Inflammatory macrophage (primary cell): ENCODE results near the gene RAB3GAP1.
A peak's percentile ranks its signal among the peaks of the same experiment; 100 is the strongest.
"Not testable (repeated sequence)": the region's sequence is repeated elsewhere in the genome, so short reads cannot be mapped to it uniquely, and the experiment has no call there.

Experiments
- DNase-seq, 2 donors: peaks; one replicate each; pipeline ENCODE4 v3.0.0-alpha.2; 2020 to 2022
- total RNA-seq, 18 experiments: gene quantifications; one replicate each; lab custom pipeline; 2026; ENCODE audit warnings: mixed read lengths in 6 of 18, inconsistent platforms in 2 of 18; lab: John Stamatoyannopoulos, UW

The RAB3GAP1 gene
- 90.5 to 135 (median 108) reads per million in 18 experiments for total RNA-seq

GRCh38 chr2:135052042-135052876 is at the start of gene RAB3GAP1:
TSS of gene RAB3GAP1 (plus strand) at chr2:135052292. CDS start at chr2:135052308, 16 bp downstream.
- DNase-seq = peak; percentile 84 to 91

- no peak for DNase-seq
These were observed 49.3 kb upstream of the RAB3GAP1 start for GRCh38 chr2:135002836-135003235.

- peak; percentile 68 to 70 for DNase-seq
These were observed 47.9 kb upstream of the RAB3GAP1 start for GRCh38 chr2:135004005-135004746.

- no peak for DNase-seq
These were observed 46.3 kb upstream of the RAB3GAP1 start for GRCh38 chr2:135005753-135006152.

- no peak for DNase-seq
These were observed 42.8 kb upstream of the RAB3GAP1 start for GRCh38 chr2:135009339-135009738.

GRCh38 chr2:135010200-135010942 is 41.7 kb upstream of the RAB3GAP1 start:
- DNase-seq = no peak

- DNase-seq = no peak
These were observed 40.5 kb upstream of the RAB3GAP1 start for GRCh38 chr2:135011633-135012032.

GRCh38 chr2:135021618-135022017 is 30.5 kb upstream of the RAB3GAP1 start:
- DNase-seq = no peak

- DNase-seq = no peak
These were observed 28.9 kb upstream of the RAB3GAP1 start for GRCh38 chr2:135022952-135023880.

- DNase-seq = no peak
These were observed 28.1 kb upstream of the RAB3GAP1 start for GRCh38 chr2:135023886-135024485.

- DNase-seq = no peak
These were observed 22.5 kb upstream of the RAB3GAP1 start for GRCh38 chr2:135029481-135030134.

- peak in 1 of 2 donors; percentile 10 for DNase-seq
These were observed 21.3 kb upstream of the RAB3GAP1 start for GRCh38 chr2:135030826-135031225.

- not testable (repeated sequence) for DNase-seq
These were observed 18.9 kb upstream of the RAB3GAP1 start for GRCh38 chr2:135033216-135033615.

GRCh38 chr2:135037831-135038230 is 14.3 kb upstream of the RAB3GAP1 start:
- DNase-seq = no peak

- DNase-seq = peak in 1 of 2 donors; percentile 31
These were observed 8.7 kb upstream of the RAB3GAP1 start for GRCh38 chr2:135043345-135043744.

- DNase-seq = no peak
These were observed 4.8 kb upstream of the RAB3GAP1 start, which contains the start of gene MAP3K19 for GRCh38 chr2:135047300-135047699. TSS of gene MAP3K19 (minus strand) at chr2:135047447. CDS start at chr2:135024647, 22,800 bp downstream.

GRCh38 chr2:135048122-135048521 is 4.0 kb upstream of the RAB3GAP1 start:
- no peak for DNase-seq

GRCh38 chr2:135050132-135050531 is 2.0 kb upstream of the RAB3GAP1 start:
- no peak for DNase-seq

- no peak for DNase-seq
These were observed 1.4 kb upstream of the RAB3GAP1 start for GRCh38 chr2:135050684-135051083.

GRCh38 chr2:135052997-135053474 is 944 bp downstream of the RAB3GAP1 start:
- DNase-seq = no peak
